ENCODE measurements around the gene SPRR3.

SPRR3 gene

GRCh38 chr1:152983234-152983633 is 18.3 kb upstream of the SPRR3 start:
- ATAC-seq = no peak
- no peak for TF ChIP-seq ARNTL (CRISPR knock-in tag; IDR thresholded peaks at IDR 0.05; ENCODE audit: borderline replicate concordance, low read depth)
- TF ChIP-seq OSR1 (CRISPR knock-in tag; IDR thresholded peaks at IDR 0.05) = no peak
- TF ChIP-seq ZFP30 (CRISPR knock-in tag; IDR thresholded peaks at IDR 0.05) = no peak
- no peak for TF ChIP-seq TSHZ2 (CRISPR knock-in tag; IDR thresholded peaks at IDR 0.05)
- TF ChIP-seq SNAI2 (CRISPR knock-in tag; IDR thresholded peaks at IDR 0.05) = no peak
- no peak for TF ChIP-seq TOX (CRISPR knock-in tag; IDR thresholded peaks at IDR 0.05; ENCODE audit: borderline replicate concordance)
- no peak for TF ChIP-seq POU6F1 (CRISPR knock-in tag; IDR thresholded peaks at IDR 0.05; ENCODE audit: borderline replicate concordance, low read depth)
- TF ChIP-seq ESRRG (CRISPR knock-in tag; IDR thresholded peaks at IDR 0.05) = no peak
- TF ChIP-seq CSDC2 (CRISPR knock-in tag; IDR thresholded peaks at IDR 0.05) = no peak
- no peak for TF ChIP-seq ZFP3 (CRISPR knock-in tag; IDR thresholded peaks at IDR 0.05)
- no peak for TF ChIP-seq PATZ1 (CRISPR knock-in tag; IDR thresholded peaks at IDR 0.05; ENCODE audit: borderline replicate concordance)
- no peak for TF ChIP-seq GLIS3 (CRISPR knock-in tag; IDR thresholded peaks at IDR 0.05)
- no peak for TF ChIP-seq BACH2 (CRISPR knock-in tag; IDR thresholded peaks at IDR 0.05; ENCODE audit: borderline replicate concordance)
- TF ChIP-seq, protein P1, sequence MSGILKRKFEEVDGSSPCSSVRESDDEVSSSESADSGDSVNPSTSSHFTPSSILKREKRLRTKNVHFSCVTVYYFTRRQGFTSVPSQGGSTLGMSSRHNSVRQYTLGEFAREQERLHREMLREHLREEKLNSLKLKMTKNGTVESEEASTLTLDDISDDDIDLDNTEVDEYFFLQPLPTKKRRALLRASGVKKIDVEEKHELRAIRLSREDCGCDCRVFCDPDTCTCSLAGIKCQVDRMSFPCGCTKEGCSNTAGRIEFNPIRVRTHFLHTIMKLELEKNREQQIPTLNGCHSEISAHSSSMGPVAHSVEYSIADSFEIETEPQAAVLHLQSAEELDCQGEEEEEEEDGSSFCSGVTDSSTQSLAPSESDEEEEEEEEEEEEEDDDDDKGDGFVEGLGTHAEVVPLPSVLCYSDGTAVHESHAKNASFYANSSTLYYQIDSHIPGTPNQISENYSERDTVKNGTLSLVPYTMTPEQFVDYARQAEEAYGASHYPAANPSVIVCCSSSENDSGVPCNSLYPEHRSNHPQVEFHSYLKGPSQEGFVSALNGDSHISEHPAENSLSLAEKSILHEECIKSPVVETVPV (CRISPR knock-in tag; IDR thresholded peaks at IDR 0.05) = no peak
- TF ChIP-seq ZC3H10 (CRISPR knock-in tag; IDR thresholded peaks at IDR 0.05) = no peak
- no peak for TF ChIP-seq ZNF8 (CRISPR knock-in tag; IDR thresholded peaks at IDR 0.05)
- TF ChIP-seq ZNF565 (CRISPR knock-in tag; conservative IDR thresholded peaks at IDR 0.05; ENCODE audit: low read depth) = no peak
- no peak for TF ChIP-seq ZNF70 (CRISPR knock-in tag; IDR thresholded peaks at IDR 0.05)

DNA sequence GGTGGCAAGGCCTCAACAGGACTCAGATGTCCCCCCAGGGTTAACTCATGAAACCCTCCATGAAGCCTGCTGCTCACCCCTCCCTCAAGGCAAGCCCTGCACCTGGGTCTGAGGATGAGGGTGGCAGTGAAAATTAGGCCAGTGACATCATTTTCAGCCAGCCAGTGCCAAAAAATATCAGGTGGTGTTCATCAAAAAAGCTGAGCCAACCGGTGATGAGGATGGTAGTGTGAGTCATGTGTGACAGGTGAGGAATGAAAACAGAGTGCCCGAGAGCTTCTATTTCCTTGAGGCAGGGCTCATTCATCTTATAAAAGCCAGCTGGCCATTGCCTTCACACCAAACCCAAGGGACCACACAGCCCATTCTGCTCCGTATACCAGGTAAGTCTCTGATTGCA is 17.8 kb upstream of the SPRR3 start, which contains the start of gene SPRR1A:
TSS of gene SPRR1A (plus strand) at position 339 of the 400 bp plus-strand sequence. CDS start 1,150 bp downstream, outside the sequence.
- TF ChIP-seq ZNF565 (CRISPR knock-in tag; conservative IDR thresholded peaks at IDR 0.05; ENCODE audit: low read depth) = no peak
- TF ChIP-seq PATZ1 (CRISPR knock-in tag; IDR thresholded peaks at IDR 0.05; ENCODE audit: borderline replicate concordance) = no peak
- no peak for TF ChIP-seq TCF4 (CRISPR knock-in tag; IDR thresholded peaks at IDR 0.05; ENCODE audit: borderline replicate concordance)
- TF ChIP-seq ZNF70 (CRISPR knock-in tag; IDR thresholded peaks at IDR 0.05) = no peak
- TF ChIP-seq TSHZ2 (CRISPR knock-in tag; IDR thresholded peaks at IDR 0.05) = no peak
- TF ChIP-seq ZFP30 (CRISPR knock-in tag; IDR thresholded peaks at IDR 0.05) = no peak
- no peak for ATAC-seq

Data from SK-N-SH treated with all-trans-retinoic acid at 6 μM for 48 hours (cell line).